SU-DHL-6 (cell line): ENCODE results near the gene PTPN18.

Experiments
- H2AFZ ChIP-seq: fragments of 200-600 bp; sonication (generic); 2 replicates; pipeline ENCODE4 v1.6.1; 2014; ENCODE audit warnings: low read depth, mild to moderate bottlenecking, moderate library complexity, mixed read lengths, antibody characterized with exemption, low read length; ENCODE audit not compliant: severe bottlenecking
- H3F3A ChIP-seq: fragments of 200-600 bp; shearing (Covaris generic); 2 replicates; pipeline ENCODE4 v1.6.0; 2016; ENCODE audit warnings: antibody characterized with exemption, mild to moderate bottlenecking; ENCODE audit not compliant: insufficient read depth
- H3K27ac ChIP-seq: fragments of 200-600 bp; sonication (generic); 2 replicates; pipeline ENCODE4 v1.5.1; 2016; ENCODE audit warnings: low read depth, mild to moderate bottlenecking, low read length, moderate library complexity, mixed read lengths
- H3K27me3 ChIP-seq: fragments of 200-600 bp; sonication (generic), shearing (Covaris generic); 2 replicates; pipeline ENCODE4 v1.6.0; 2014; ENCODE audit warnings: mild to moderate bottlenecking, low read length
- H3K36me3 ChIP-seq: fragments of 200-600 bp; sonication (generic); 2 replicates; pipeline ENCODE4 v1.6.1; 2014; ENCODE audit warnings: mild to moderate bottlenecking, low read length, mixed read lengths
- H3K4me2 ChIP-seq: fragments of 300-600, 200-600 bp; shearing (Covaris generic), sonication (generic); 2 replicates; pipeline ENCODE4 v1.6.0; 2014; ENCODE audit warnings: low read length, low read depth, mild to moderate bottlenecking; ENCODE audit not compliant: poor library complexity, severe bottlenecking
- H3K4me3 ChIP-seq: fragments of 200-600 bp; sonication (generic); 2 replicates; pipeline ENCODE4 v1.5.1; 2014; ENCODE audit warnings: antibody characterized with exemption, low read length, mild to moderate bottlenecking, mixed read lengths; ENCODE audit not compliant: insufficient read depth, poor library complexity, severe bottlenecking
- H3K79me2 ChIP-seq: fragments of 200-600 bp; sonication (generic); 2 replicates; pipeline ENCODE4 v1.6.1; 2014; ENCODE audit warnings: mild to moderate bottlenecking, low read length, moderate library complexity; ENCODE audit not compliant: insufficient read depth
- H3K9ac ChIP-seq: fragments of 200-600 bp; sonication (generic); 2 replicates; pipeline ENCODE4 v1.7.0; 2014; ENCODE audit warnings: mild to moderate bottlenecking, low read length
- H3K9me2 ChIP-seq: fragments of 200-600 bp; sonication (generic); replicated peaks from 2 replicates; pipeline ENCODE4 v1.6.1; 2014; ENCODE audit warnings: low read length; ENCODE audit not compliant: insufficient read depth
- H3K9me3 ChIP-seq: fragments of 200-600 bp; sonication (generic); 2 replicates; pipeline ENCODE4 v1.6.1; 2014; ENCODE audit warnings: low read length, mixed read lengths; ENCODE audit not compliant: insufficient read depth
- H4K20me1 ChIP-seq: fragments of 200-600 bp; sonication (generic); 2 replicates; pipeline ENCODE4 v1.6.1; 2014; ENCODE audit warnings: low read depth, mild to moderate bottlenecking, antibody characterized with exemption, low read length, moderate library complexity, mixed read lengths
- CTCF ChIP-seq: fragments of 200-600 bp; sonication (generic); IDR thresholded peaks from one replicate; pipeline ENCODE4 v1.5.1; 2017; ENCODE audit warnings: antibody characterized with exemption, mild to moderate bottlenecking, low read length, moderate library complexity; ENCODE audit not compliant: insufficient read depth, poor library complexity, severe bottlenecking
- EZH2phosphoT487 ChIP-seq: fragments of 200-600 bp; sonication (generic), shearing (Covaris generic); conservative IDR thresholded peaks from 2 replicates; pipeline ENCODE4 v1.6.1; 2018; ENCODE audit warnings: mild to moderate bottlenecking, antibody characterized with exemption, low read length, moderate library complexity, mixed read lengths

Gene PTPN18

GRCh38 chr2:130387804-130388203, 31.9 kb downstream of the PTPN18 start:
- no peak overlapping the region for H3K9ac ChIP-seq
- no peak overlapping the region for H3K27ac ChIP-seq
- no peak overlapping the region for H3K4me3 ChIP-seq
- H3K27me3 ChIP-seq: no peaks in the 10 kb centered on the region
- H3K36me3 ChIP-seq: no peaks in the 10 kb centered on the region
- no peak for TF ChIP-seq EZH2phosphoT487
- TF ChIP-seq CTCF: no peak
- H3F3A ChIP-seq: no peaks in the 10 kb centered on the region
- no peaks in the 10 kb centered on the region for H4K20me1 ChIP-seq
- no peak overlapping the region for H3K4me2 ChIP-seq
- H3K9me3 ChIP-seq: no peaks in the 10 kb centered on the region
- no peaks in the 10 kb centered on the region for H3K9me2 ChIP-seq
- no peaks in the 10 kb centered on the region for H3K79me2 ChIP-seq
- no peak overlapping the region for H2AFZ ChIP-seq

GRCh38 chr2:130388221-130388907, 32.5 kb downstream of the PTPN18 start:
- no peak overlapping the region for H3K4me3 ChIP-seq
- H2AFZ ChIP-seq: no peak overlapping the region
- H3K79me2 ChIP-seq: no peaks in the 10 kb centered on the region
- H3K27me3 ChIP-seq: no peaks in the 10 kb centered on the region
- no peaks in the 10 kb centered on the region for H3K9me3 ChIP-seq
- H3K9me2 ChIP-seq: no peaks in the 10 kb centered on the region
- H3K4me2 ChIP-seq: no peak overlapping the region
- no peak overlapping the region for H3K9ac ChIP-seq
- TF ChIP-seq CTCF (no peak), EZH2phosphoT487 (no peak)
- H3F3A ChIP-seq: no peaks in the 10 kb centered on the region
- H4K20me1 ChIP-seq: no peaks in the 10 kb centered on the region
- no peaks in the 10 kb centered on the region for H3K36me3 ChIP-seq
- H3K27ac ChIP-seq: no peak overlapping the region

GRCh38 chr2:130389358-130389757, 33.5 kb downstream of the PTPN18 start:
- Histone ChIP-seq H3K4me2 (no peak overlapping the region), H4K20me1 (no peaks in the 10 kb centered on the region), H3K4me3 (no peak overlapping the region), H3K27me3 (no peaks in the 10 kb centered on the region), H3K9ac (no peak overlapping the region), H3K79me2 (no peaks in the 10 kb centered on the region), H3K9me3 (no peaks in the 10 kb centered on the region), H3K9me2 (no peaks in the 10 kb centered on the region), H3K36me3 (no peaks in the 10 kb centered on the region), H3K27ac (no peak overlapping the region), H3F3A (no peaks in the 10 kb centered on the region), H2AFZ (no peak overlapping the region)
- TF ChIP-seq EZH2phosphoT487 (no peak), CTCF (no peak)
